Activated CD8-positive, alpha-beta T cell treated with anti-CD3 and anti-CD28 coated beads for 36 hours (primary cell): ENCODE data around the gene ATP10A. TPM values are rescaled to one million over a fixed set of nuclear protein-coding genes. Genes with fewer than 3 reads are reported as not detected.

Experiments used
- ATAC-seq: fragments of 200-7000 bp; cut with Tn5 transposase; one replicate; pipeline ENCODE4 v1.10.0; 2021; ENCODE audit warnings: mild to moderate bottlenecking, moderate library complexity
- CTCF ChIA-PET: fragments of 350-600 bp; sonication (Branson Sonifier 250); formaldehyde crosslinking; loops from one replicate; lab custom pipeline; 2021; ENCODE audit warnings: antibody characterized with exemption; lab: Charles Lee
- POLR2A ChIA-PET: fragments of 350-600 bp; sonication (Branson Sonifier 250); formaldehyde crosslinking; loops from one replicate; lab custom pipeline; 2021; ENCODE audit warnings: antibody characterized with exemption; lab: Charles Lee
- DNase-seq: peaks from one replicate; pipeline ENCODE4 v3.0.0-alpha.2; 2020
- H3K27ac Mint-ChIP-seq: one replicate; pipeline ENCODE4 v1.8.0; 2021; ENCODE audit warnings: mild to moderate bottlenecking, mixed read lengths
- H3K27me3 Mint-ChIP-seq: one replicate; pipeline ENCODE4 v1.8.0; 2021; ENCODE audit warnings: mixed read lengths
- H3K36me3 Mint-ChIP-seq: one replicate; pipeline ENCODE4 v1.8.0; 2021; ENCODE audit warnings: low read depth, mixed read lengths
- H3K4me1 Mint-ChIP-seq: one replicate; pipeline ENCODE4 v1.8.0; 2021; ENCODE audit warnings: low read depth, mixed read lengths
- H3K4me3 Mint-ChIP-seq: one replicate; pipeline ENCODE4 v1.8.0; 2021; ENCODE audit warnings: mild to moderate bottlenecking, moderate library complexity, mixed read lengths
- H3K9me3 Mint-ChIP-seq: one replicate; pipeline ENCODE4 v1.8.0; 2021; ENCODE audit warnings: mixed read lengths
- intact Hi-C: fragments of 100-400 bp; cut with micrococcal nuclease; formaldehyde crosslinking; loops from one replicate; pipeline ENCODE4 v1.10.0; 2022
- total RNA-seq, 2 experiments: library from RNA; stranded (reverse); gene quantifications; one replicate each; pipeline ENCODE4 v1.2.3, GENCODE V29; 2021
- TF ChIP-seq, protein P1 (sequence below): fragments of 200-600 bp; IDR thresholded peaks from one replicate; pipeline ENCODE4 v1.8.0; 2022; ENCODE audit warnings: antibody characterized with exemption, mild to moderate bottlenecking

Gene ATP10A
- total RNA-seq, 2 experiments from 2014 or later, result 17.8 to 21.0 TPM

DNA sequence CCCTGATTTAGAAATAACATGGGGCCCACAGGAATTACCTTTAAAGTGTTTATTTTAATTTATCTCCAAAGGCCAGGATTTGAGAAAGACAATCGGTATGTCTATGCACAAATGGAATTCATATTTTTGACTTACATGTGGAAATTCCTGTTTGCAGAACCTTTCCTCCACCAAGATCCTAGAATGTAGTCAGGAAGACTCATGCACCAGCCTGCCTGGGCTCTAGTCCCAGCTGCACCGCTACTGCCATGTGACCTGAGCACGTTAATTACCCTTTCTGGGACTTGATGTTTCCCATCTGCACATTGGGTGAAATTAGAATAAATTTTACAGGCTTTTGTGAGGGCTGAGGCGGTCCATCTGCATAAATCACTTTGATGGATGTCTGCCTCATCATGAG, 194.2 kb downstream of the ATP10A start:
- POLR2A ChIA-PET, result no interaction called here
- peaks cover 4% of the 10 kb centered on the region for H3K9me3 Mint-ChIP-seq
- H3K4me3 Mint-ChIP-seq, result no peak overlapping the region
- H3K27me3 Mint-ChIP-seq, result peaks cover 31% of the 10 kb centered on the region
- ATAC-seq (no peak), DNase-seq (no peak)
- intact Hi-C loops, result no loop called here
- TF ChIP-seq, protein P1, sequence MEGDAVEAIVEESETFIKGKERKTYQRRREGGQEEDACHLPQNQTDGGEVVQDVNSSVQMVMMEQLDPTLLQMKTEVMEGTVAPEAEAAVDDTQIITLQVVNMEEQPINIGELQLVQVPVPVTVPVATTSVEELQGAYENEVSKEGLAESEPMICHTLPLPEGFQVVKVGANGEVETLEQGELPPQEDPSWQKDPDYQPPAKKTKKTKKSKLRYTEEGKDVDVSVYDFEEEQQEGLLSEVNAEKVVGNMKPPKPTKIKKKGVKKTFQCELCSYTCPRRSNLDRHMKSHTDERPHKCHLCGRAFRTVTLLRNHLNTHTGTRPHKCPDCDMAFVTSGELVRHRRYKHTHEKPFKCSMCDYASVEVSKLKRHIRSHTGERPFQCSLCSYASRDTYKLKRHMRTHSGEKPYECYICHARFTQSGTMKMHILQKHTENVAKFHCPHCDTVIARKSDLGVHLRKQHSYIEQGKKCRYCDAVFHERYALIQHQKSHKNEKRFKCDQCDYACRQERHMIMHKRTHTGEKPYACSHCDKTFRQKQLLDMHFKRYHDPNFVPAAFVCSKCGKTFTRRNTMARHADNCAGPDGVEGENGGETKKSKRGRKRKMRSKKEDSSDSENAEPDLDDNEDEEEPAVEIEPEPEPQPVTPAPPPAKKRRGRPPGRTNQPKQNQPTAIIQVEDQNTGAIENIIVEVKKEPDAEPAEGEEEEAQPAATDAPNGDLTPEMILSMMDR, result no peak
- CTCF ChIA-PET, result no interaction called here
- peaks cover 2% of the 10 kb centered on the region for H3K4me1 Mint-ChIP-seq
- H3K36me3 Mint-ChIP-seq, result no peaks in the 10 kb centered on the region
- H3K27ac Mint-ChIP-seq, result no peak overlapping the region

DNA sequence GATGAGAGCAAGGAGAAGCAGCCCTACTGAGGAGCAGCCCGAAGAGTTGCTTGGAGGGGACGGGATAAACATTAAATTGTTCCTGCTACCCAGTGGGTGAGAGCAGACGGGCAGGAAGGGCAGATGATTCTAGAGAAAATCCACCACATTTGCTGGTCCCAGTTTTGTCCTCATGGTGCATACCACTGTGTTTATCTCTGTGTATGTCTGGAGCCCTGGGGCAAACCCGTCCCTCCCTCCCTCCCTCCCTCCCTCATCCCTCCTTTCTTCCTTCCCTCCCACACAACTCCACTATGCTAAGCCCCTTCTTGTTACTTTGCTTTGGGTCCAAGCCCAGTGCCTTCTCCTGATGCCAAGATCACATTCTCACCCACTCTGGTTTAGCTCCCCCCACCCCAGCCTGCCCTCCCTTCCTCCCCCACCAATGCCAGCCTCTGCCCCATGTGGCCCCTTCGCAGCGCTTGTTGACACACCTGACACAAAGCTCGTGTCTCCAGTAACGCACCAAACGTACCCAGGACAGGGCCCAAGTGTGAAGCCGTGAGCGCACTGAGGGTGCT, 194.8 kb downstream of the ATP10A start:
- H3K4me1 Mint-ChIP-seq, result peaks cover 2% of the 10 kb centered on the region
- DNase-seq (no peak), ATAC-seq (no peak)
- H3K27ac Mint-ChIP-seq, result no peak overlapping the region
- POLR2A ChIA-PET, result no interaction called here
- CTCF ChIA-PET, result no interaction called here
- H3K27me3 Mint-ChIP-seq, result peaks cover 31% of the 10 kb centered on the region
- TF ChIP-seq, protein P1, result no peak
- H3K4me3 Mint-ChIP-seq, result no peak overlapping the region
- H3K9me3 Mint-ChIP-seq, result peaks cover 4% of the 10 kb centered on the region
- H3K36me3 Mint-ChIP-seq, result no peaks in the 10 kb centered on the region
- intact Hi-C loops, result no loop called here

DNA sequence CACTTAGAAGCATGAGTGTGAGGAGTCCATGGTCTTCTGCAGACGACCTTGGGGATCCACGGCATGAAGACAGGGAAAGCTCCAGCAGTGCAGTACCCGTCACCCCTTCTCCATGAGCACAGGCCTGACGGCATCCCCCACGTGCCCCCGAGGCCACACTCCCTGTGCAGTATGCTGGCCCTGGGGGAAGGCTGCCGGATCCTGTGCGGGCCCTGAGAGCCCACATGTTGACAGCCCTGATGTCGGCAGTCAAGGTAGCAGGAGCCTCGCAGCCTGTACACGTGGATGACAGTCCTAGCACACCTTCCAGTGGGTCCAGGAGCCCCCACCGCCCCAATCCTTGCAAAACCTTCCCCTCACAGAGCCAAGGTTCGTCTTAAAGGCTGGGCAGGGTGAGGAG, 195.3 kb downstream of the ATP10A start:
- no peak overlapping the region for H3K27ac Mint-ChIP-seq
- H3K4me3 Mint-ChIP-seq, result no peak overlapping the region
- TF ChIP-seq, protein P1, result no peak

DNA sequence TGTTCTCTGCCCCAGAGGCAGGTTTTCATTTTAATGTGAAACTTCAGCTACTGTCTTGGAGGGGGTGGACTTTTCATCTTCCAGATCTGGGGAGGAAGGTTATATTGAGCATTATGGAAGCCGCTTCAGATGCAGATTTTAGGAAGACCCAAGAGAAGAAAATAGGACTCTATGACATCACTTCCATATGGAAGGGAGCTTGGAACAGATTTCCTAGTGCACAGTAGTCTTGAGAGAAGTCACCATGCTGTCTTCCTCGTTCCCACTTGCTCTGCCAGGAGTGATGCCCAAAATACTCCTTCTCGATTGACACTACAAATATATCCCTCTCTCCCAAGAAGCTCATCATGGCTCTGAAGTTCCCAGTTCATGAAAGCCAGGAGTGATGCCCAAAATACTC, 197.2 kb downstream of the ATP10A start:
- Mint-ChIP-seq H3K9me3 (no peaks in the 10 kb centered on the region), H3K27ac (no peak overlapping the region), H3K4me3 (no peak overlapping the region), H3K27me3 (peaks cover 31% of the 10 kb centered on the region), H3K4me1 (no peaks in the 10 kb centered on the region), H3K36me3 (no peaks in the 10 kb centered on the region)
- intact Hi-C loops, result no loop called here
- ChIA-PET CTCF (no interaction called here), POLR2A (no interaction called here)
- DNase-seq (no peak), ATAC-seq (no peak)
- TF ChIP-seq, protein P1, result no peak

More for the DNA sequence above, 195.3 kb downstream of the ATP10A start:
- peaks cover 32% of the 10 kb centered on the region for H3K27me3 Mint-ChIP-seq
- no peak for ATAC-seq
- intact Hi-C loops, result no loop called here
- ChIA-PET CTCF (no interaction called here), POLR2A (no interaction called here)
- DNase-seq, result no peak
- H3K9me3 Mint-ChIP-seq, result peaks cover 4% of the 10 kb centered on the region
- H3K36me3 Mint-ChIP-seq, result no peaks in the 10 kb centered on the region
- H3K4me1 Mint-ChIP-seq, result peaks cover 2% of the 10 kb centered on the region

DNA sequence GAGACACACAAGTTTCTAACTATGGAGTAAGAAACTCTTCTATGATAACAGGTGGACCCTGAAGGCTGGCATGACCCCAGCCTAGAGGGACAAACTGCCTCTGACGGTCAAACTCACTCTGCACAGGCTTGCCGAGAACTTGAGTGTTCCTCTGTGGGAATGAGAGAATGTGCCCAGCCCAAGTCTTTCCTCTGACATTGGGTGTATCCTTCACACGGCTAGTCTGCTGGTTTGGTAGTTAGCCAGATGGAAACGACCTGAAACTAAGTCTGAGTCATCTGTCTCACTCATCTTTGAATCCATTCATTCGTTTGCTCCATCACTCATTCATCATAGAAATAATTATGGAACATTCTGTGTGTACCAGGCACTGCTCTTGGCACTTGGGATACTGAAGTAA, 198.4 kb downstream of the ATP10A start:
- Mint-ChIP-seq H3K27me3 (peaks cover 20% of the 10 kb centered on the region), H3K4me3 (no peak overlapping the region), H3K9me3 (no peaks in the 10 kb centered on the region), H3K4me1 (no peaks in the 10 kb centered on the region), H3K36me3 (no peaks in the 10 kb centered on the region), H3K27ac (no peak overlapping the region)
- TF ChIP-seq, protein P1, result no peak
- DNase-seq (no peak), ATAC-seq (no peak)
- intact Hi-C loops, result no loop called here
- POLR2A ChIA-PET, result no interaction called here
- CTCF ChIA-PET, result no interaction called here
